HUDEP-2 (cell line): ENCODE data around the gene ARL11.
"Not testable (repeated sequence)": the region's sequence is repeated elsewhere in the genome, so short reads cannot be mapped to it uniquely, and the experiment has no call there.

Source experiments
- DNase-seq, 76 experiments: peaks; one replicate each; lab custom pipeline; 2025; ENCODE audit not compliant: unreplicated experiment in 76 of 76; lab: John Stamatoyannopoulos, UW

ARL11 gene

DNA sequence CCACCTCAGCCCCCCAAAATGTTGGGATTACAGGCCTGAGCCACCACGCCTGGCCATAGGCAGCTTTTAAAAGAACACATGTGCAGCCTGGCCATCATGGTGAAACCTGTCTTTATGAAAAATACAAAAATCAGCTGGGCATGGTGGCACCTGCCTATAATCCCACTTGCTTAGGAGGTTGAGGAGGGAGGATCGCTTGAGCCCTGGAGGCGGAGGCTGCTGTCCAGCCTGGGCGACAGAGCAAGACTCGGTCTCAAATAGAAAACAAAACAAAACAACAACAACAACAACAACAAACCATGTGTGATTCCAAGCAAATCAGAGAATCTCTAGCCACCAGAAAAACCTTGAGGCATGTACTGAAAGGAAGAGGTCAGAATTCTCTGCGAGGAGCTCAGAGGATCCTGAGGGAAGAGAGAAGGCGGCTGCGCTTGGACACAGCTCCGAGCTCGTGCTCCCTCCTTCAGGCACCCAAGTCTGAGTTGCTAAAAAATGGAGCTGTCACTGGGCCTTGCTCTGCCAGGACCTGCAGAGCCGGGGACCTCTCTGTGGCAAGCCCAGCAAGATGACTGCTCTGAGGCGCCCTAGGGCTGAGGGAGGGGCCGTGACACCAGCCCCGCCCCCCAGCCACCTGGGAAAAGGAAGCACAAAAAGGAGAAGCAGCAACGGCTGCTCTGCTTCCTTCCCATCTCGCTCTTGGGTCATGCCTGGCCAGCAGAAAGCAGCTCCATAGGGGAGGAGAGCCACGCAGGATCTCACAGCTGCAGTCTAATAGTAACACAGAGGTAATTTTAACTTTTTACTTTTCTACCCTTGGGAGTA, at the start of gene ARL11:
Gene ARL11 (plus strand): TSS at position 677 of the 822 bp plus-strand sequence. CDS start 1,941 bp downstream, outside the sequence.
- DNase-seq = peak in 17 of 76 experiments; percentile 5 to 32 (median 19)

GRCh38 chr13:49579501-49579900, 48.8 kb upstream of the ARL11 start:
- no peak for DNase-seq

DNA sequence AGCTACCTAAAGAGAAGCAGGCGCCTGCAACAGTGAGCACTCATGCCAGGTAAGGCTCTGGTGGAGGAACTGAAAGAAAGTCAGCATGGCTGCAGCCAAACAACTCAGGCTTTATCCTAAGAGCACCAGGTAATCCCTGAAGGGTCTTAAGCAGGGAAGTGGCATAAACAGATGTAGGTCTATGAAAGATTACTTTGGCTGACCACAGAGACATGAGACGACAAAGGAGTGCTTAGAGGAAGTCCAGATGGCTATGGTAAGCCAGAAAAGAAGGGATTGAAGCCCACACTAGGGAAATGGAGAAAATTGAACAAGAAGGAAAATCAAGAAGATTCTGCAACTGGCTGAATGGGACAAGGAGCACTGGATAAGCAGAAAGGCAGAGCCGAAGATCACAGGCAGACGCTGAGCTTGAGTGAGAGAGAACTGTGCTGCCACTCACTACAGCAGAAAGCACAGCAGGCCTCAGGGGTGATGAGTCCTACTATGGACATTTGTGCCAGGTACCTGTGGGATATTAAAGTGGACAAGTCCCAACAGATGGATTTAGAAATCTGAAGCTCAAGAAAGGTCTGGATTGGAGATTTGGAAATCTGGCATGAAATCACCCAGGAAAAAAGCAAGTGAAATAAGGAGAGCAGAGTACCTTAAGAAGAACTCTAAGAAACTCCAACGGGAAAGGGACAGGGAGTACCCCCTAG, 47.2 kb upstream of the ARL11 start:
- DNase-seq = no peak

DNA sequence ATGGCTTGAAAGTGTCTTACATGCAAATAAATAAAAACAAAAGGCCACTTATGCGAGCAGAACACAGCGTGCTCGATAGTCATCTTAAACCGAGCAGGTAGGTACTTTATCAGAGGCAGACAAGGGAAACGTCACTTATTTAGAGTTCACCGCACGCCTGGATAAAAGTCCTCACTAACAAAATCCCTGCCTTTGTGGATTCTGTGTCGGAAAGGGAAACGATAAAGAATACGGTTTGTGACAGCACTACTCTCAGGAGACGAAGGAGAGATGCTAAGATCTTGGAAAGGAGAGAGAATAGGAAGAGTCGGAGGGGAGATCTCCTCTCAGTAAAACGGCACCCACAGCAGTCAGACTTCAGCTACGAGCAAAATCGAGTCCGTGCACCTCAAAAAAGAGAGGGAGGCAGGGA, 43.5 kb upstream of the ARL11 start:
- peak in 4 of 76 experiments; percentile 3 to 31 (median 18) for DNase-seq

- DNase-seq = peak in 64 of 76 experiments; percentile 1 to 82 (median 44)
Measured at GRCh38 chr13:49585220-49586157, 42.8 kb upstream of the ARL11 start, which contains the start of gene RCBTB1. TSS of gene RCBTB1 (minus strand) at chr13:49585558. CDS start at chr13:49567279, 18,279 bp downstream.

- no peak for DNase-seq
Measured at GRCh38 chr13:49586717-49587116, 41.6 kb upstream of the ARL11 start.

DNA sequence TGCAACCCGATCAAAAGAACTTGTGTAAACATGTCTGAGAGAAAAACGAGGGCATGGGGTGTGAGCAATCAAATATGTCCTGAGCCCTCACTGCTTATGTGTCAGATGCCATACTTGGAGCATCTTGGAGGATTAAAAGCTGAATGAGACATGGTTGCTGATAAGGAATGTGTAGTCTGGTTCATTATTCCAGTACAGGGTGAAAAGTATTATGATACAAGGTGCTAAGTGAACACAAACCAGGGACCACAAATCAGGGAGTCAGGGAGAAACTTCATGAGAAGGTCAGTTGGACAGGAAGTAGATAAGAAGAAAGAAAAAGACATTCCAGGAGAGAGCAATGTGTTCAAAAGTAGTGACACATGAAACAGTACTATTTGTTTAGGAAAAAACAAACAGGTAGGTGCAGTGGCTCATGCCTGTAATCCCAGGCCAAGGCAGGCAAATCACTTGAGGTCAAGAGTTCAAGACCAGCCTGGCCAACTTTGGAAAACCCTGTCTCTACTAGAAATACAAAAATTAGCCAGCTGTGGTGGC, 40.9 kb upstream of the ARL11 start:
- DNase-seq = no peak

DNA sequence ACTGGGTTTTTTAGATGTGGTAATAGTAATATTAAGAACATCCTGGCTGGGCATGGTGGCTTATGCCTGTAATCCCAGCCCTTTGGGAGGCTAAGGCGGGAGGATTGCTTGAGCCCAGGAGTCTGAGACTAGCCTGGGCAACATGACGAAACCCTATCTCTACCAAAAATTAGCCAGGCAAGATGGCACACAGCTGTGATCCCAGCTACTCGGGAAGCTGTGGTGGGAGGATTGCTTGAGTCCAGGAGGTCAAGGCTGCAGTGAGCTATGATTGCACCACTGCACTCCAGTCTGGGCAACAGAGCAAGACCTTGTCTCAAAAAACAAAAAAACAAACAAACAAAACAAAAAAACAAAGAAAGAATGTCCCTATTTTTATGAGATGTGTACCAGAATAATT, 37.6 kb upstream of the ARL11 start:
- DNase-seq = not testable (repeated sequence)

GRCh38 chr13:49593876-49594275, 34.4 kb upstream of the ARL11 start:
- DNase-seq = not testable (repeated sequence)

DNA sequence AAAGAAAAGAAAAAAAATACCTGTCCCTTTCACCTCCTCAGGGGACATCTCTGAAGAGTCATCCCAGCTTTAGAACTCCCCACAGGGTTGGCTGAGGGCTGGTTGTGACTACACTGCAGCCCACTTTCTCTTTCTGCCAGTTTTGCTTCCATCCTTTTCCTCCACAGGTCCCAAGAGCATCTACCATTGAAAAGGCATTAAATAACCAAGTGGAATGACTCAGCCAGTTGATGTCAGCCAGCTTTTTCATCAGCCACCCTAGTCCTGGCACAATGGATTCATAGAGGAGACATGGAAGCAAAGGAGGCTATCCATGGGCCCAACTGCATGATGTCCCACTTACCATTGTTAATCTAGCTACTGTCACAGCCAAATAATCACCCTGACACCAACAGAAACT, 33.7 kb upstream of the ARL11 start:
- no peak for DNase-seq

GRCh38 chr13:49596221-49596620, 32.1 kb upstream of the ARL11 start:
- DNase-seq = peak in 8 of 76 experiments; percentile 2 to 38 (median 24)

DNA sequence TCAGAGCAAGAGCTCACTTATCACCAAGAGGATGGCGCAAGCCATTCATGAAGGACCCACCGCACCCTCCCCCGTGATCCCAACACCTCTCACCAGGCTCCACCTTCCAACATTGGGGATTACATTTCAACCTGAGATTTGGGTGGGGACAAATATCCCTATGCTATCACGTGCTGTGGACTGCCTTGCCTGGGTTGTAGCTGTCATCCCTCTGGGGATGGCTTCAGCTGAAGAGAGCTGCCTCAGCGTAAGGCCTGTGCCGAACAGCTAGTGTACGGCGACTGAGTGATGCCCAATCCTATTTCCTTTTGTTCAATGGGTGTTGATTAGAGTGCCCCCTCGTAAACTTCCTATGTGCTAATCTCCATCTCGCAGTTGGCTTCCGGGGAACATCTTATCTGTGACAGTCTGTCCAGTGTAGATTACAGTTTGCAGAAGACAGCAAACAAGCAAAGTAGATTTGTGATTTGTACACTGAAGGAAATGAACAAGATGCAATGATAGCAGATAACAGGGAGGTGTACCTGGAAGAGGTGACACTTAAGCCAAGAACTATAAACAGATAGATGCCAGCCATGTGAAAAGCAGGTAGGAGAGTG, 31.2 kb upstream of the ARL11 start:
- DNase-seq = peak in 64 of 76 experiments; percentile 3 to 81 (median 34)

- DNase-seq = no peak
Measured at GRCh38 chr13:49602005-49602404, 26.3 kb upstream of the ARL11 start.

DNA sequence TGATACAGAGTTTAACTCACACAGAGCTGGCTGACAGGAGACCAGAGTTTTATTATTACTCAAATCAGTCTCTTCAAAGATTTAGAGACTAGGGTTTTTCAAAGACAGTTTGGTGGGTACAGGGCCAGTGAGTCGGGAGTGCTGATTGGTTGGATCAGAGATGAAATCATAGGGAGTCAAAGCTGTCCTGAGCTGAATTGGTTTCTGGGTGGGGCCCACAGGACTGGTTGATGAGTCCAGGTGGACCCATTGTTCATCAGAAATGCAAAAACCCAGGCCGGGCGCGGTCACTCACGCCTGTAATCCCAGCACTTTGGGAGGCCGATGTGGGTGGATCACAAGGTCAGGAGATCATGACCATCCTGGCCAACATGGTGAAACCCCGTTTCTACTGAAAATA, 25.7 kb upstream of the ARL11 start:
- DNase-seq = not testable (repeated sequence)

GRCh38 chr13:49604570-49604969, 23.7 kb upstream of the ARL11 start:
- DNase-seq = no peak

DNA sequence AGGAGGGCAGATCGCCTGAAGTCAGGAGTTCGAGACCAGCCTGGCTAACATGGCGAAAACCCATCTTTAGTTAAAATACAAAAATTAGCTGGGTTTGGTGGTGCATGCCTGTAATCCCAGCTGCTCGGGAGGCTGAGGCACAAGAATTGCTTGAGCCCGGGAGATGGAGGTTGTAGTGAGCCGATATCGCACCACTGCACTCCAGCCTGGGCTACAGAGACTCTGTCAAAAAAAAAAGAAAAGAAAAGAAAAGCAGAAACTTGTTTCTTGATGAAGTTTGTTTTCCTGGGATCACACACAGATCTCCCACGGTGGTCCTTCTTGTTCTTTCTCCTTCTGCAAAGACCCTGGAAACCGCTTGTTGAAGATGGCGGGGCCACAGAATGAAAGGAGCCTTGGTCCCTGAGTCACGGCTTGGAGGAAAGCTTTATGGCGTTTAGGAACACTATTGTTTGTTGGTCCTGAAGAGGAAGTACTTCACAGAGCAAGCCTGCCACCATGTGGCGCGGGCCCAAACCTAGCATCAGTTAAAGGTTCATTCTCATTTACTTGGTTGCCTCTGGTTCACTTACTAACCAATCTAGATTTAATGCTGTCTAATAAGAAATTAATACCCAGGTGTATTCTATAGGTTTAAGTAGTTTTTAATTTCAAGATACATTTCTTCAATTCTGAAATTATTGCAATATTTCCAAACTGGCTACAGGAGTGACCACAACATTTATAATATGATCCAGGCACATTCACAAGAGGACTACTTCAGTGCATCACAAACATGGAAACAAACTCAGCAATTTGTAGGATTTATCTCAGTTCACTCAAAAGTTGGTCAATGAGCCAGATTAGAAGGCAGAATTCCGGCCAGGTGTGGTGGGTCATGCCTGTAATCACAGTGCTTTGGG, 21.3 kb upstream of the ARL11 start:
- DNase-seq = peak in 73 of 76 experiments; percentile 8 to 80 (median 64)

- no peak for DNase-seq
Measured at GRCh38 chr13:49607761-49608160, 20.5 kb upstream of the ARL11 start.

DNA sequence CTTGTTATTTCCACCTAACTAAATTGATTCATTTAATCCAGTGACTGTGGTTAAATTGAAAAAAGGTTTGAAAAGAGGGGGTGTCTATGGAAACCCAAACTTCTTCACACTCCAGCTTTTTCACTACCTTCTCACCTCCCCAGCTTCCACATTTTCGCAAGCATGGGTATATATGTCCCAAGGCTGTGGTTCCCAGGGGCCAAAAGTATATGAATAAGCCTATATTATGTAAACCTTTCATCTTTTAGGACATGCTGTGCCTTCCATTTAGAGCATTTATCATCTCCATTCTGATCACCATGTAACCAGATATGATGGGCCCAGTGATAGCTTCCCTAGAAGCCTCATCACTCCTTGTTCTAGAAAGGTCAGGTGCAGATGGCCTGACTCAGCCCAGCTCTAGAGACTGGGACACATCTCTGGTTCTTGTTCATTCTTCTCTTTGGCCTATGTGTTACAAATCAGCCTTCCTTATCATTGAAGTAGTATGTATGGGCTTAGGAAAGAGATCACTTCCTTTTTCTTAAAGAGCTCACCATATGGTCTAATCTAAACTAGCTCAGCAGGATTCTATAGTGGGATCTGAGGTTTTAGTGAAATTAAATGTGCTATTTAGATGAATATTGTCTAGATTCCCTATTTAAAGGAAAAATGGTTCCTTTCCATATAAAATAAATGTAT, 19.5 kb upstream of the ARL11 start:
- no peak for DNase-seq
